Stimulated activated CD4-positive, alpha-beta T cell treated with anti-CD3 and anti-CD28 coated beads, Interleukin-12 subunit alpha, Interleukin-12 subunit beta, amount 100 ng/mL, for 24 hours (primary cell): Measurements from ENCODE around the gene THYN1.
A peak's percentile ranks its signal among the peaks of the same experiment; 100 is the strongest.
"Not testable (repeated sequence)": the region's sequence is repeated elsewhere in the genome, so short reads cannot be mapped to it uniquely, and the experiment has no call there.

Source experiments
- DNase-seq, 2 experiments: peaks; one replicate each; pipeline ENCODE4 v3.0.0-alpha.2; 2020; ENCODE audit warnings: low read depth in 2 of 2

Gene THYN1

DNA sequence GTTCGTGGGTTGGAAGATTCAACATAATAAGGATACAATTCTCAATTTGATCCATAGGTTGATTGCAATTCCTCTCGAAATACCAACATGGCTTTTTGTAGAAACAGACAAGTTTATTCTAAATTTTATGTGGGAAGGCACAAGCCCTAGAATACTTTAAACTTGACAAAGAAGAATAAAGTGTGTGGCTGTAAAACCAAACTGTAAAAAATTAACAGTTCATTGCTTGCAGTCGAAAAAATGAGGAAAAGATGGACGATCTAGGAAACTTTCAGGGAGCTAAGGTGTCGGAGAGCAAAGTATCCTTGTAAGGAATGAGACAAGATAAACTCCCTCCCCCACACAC, 22.0 kb upstream of the THYN1 start:
- no peak for DNase-seq

DNA sequence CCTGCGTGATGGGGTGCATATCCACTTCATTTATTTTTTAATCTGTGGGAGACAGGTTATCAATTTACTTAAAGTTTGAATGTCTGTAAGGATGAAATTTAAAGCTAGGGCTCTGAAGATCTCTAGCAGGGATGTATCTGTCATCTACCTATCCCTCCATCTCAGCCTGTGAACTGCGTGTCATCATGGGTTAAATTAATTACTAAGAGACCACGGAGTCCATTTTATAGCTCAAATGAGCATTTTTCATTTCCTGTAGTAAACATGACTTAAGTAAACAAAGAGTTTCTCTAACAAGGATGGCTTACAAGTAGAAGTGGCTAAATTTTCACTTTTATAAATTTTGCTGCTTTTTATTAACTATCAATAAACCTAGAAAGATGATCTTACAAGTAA, 20.2 kb upstream of the THYN1 start:
- DNase-seq: no peak

DNA sequence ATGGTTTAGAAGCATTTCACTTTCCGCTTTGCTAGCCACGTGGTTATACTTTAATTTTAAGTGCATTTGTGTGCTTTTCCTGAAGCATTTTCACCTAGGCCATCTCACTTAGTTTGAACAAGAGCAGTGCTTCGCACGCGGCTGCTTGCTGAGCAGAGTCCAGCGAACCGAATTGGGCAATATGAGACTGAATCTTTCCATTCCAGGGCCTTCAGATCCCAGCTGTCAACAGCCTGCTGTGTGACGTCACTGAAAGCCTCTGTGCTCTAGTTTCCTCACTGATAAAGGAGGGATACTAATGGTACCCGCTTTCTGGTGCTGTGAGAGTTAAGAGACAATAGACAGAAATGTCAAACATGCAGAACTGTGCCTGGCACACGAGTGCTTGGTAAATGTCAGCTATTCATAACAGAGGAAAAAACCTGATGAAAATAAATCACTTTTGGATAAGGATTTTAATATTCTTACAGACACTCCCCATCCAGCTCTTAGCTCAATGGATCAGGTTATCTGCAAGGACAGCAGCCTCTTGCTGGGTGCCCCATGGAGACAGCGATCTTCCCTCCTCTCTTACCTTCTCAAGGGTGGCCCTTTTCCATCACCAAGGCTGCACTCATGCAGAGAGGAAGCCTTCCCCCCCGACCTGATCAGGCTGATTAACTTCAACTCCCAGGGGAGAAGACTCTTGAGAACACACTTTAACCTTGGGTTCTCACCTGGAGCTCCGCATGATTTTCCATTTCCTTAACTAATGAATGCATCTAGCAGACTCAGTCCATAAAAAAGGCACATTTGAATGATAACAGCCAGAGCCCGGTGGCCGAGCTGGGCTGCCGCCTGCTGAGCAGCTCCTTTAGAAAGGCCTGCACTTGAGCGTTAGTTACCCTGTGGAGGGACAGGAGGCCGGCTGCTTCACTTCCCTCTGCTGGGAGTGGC, 19.5 kb upstream of the THYN1 start:
- no peak for DNase-seq

GRCh38 chr11:134271978-134272377, 18.8 kb upstream of the THYN1 start:
- no peak for DNase-seq

GRCh38 chr11:134270250-134270714, 17.1 kb upstream of the THYN1 start:
- DNase-seq: no peak

- DNase-seq: no peak
Measured at GRCh38 chr11:134267966-134268365, 14.8 kb upstream of the THYN1 start.

GRCh38 chr11:134267461-134267860, 14.3 kb upstream of the THYN1 start:
- no peak for DNase-seq

- no peak for DNase-seq
Measured at GRCh38 chr11:134266841-134267251, 13.7 kb upstream of the THYN1 start.

DNA sequence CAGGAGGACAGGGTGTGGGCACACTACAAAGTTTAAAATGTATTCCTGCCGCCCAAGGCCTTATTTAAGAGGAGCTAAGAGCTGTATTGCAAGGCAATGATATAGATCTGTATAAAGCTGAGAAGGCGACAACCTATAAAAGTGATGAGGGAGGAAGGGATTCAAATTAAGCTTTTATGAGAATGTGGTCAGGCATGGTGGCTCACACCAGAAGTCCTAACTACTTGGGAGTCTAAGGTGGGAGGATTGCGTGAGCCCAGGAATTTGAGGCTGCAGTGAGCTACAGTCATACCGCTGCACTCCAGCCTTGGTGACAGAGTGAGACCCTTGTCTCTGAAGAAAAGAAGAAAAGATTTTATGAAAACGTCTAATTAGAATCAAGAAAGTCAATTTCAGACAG, 13.3 kb upstream of the THYN1 start:
- no peak for DNase-seq

DNA sequence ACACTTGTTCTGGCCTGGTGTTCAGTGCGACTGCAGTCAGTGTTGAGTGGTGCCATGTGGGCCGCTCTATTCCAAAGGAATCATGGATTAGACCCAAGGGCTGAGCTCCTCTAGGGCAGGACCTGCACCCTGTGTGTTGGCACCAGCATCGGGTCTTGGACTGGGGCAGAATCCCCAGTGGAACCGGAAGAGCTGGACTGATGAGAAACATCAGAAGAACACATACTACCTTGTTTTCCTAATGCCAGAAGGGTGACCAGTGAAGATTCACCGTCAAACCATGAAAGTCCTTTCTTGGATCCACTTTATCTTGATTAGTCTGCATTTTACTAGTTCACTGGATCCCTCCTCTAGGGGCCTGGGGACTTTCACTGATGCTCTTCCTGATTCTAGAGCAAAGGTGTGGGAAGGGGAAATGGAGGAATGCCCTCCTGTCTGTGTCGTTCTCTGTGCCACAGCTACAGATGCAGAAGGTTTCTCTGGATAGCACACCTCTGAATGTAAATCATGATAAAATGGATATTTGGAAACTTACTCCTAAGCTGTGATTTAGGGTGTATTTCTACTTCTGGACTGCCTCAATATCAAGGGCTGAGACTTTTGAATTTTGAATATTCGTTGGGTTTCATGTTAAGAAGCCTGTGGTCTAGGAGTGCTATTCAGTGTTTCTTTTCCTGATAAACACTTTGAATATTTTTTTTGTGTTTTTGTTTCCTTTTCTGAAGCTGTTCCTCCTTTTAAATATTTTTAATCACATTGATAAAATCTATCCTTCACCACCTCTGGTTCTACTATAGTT, 12.0 kb upstream of the THYN1 start:
- no peak for DNase-seq

GRCh38 chr11:134261626-134262488, 8.7 kb upstream of the THYN1 start:
- no peak for DNase-seq

- no peak for DNase-seq
Measured at GRCh38 chr11:134260983-134261382, 7.8 kb upstream of the THYN1 start.

DNA sequence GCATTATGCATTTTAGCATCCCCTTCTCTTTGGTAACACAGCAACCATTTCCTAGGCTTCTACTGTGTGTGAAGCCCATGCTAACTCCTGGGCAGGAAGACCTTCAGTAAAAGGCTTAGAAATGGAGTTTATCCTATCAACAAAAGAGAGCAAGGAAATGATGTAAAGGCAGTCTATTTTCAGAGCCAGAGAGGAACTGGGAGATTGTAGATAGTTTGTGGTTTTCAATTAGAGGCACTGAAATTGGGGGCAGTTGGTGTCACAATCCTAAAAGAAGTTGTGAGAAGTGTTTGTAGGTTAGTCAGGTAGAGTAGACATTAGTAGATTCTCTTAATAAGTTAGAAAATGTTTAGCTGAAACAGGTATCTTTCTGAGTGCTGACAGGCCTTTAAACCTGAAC, 7.4 kb upstream of the THYN1 start:
- no peak for DNase-seq

DNA sequence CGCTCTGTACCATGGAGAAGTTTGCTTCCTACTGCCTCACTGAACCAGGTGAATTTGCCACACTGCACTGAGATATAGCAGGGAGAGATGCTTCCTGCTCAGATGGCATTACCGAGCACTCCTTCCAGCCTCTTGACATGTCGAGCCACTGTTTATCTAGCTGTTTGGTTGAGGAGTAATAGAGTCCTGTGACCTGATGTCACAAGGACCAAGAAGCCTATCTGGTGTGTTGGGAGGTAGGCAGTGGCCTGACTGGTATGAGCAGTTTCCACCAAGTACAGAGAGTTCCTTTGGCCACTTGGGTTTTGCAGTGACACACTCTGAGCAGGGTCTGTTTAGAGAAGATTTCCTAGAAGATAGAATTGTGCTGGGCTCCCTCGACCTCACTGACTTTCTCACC, 5.4 kb upstream of the THYN1 start:
- no peak for DNase-seq

- no peak for DNase-seq
Measured at GRCh38 chr11:134257101-134257500, 3.9 kb upstream of the THYN1 start.

DNA sequence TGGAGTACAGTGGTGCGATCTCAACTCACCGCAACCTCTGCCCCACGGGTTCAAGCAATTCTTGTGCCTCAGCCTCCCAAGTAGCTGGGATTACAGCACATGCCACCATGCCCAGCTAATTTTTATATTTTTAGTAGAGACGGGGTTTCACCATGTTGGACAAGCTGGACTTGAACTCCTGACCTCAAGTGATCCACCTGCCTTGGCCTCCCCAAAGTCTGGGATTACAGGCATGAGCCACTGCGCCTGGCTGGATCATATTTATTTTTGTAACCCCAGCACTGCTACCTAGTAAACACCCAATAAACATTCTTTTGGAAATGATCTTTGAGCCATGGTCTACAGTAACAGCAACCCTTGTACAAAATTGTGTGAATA, 2.0 kb upstream of the THYN1 start:
- DNase-seq: not testable (repeated sequence)

GRCh38 chr11:134254433-134255183, 1.5 kb upstream of the THYN1 start:
- DNase-seq: no peak

- DNase-seq: peak in 1 of 2 experiments; percentile 15
Measured at GRCh38 chr11:134252346-134253187, 585 bp downstream of the THYN1 start.

DNA sequence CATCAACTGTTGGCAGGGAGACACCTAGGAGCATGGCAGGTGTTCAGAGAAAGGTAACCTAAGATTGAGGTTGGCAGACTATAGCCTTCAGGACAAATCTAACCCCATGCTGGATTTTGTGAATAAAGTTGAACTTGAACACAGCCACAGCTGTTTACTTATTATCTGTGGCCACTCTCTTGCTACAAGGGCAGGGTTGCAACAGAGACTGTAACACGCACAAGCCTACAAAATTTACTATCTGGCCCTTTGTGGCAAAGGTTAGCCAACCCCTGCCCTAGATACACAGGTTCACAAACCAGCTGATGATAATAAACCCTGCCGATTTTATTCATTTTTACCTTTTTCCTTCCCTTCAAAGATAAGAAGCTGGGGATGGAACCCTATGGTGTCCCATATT, 2.5 kb downstream of the THYN1 start:
- DNase-seq: no peak

DNA sequence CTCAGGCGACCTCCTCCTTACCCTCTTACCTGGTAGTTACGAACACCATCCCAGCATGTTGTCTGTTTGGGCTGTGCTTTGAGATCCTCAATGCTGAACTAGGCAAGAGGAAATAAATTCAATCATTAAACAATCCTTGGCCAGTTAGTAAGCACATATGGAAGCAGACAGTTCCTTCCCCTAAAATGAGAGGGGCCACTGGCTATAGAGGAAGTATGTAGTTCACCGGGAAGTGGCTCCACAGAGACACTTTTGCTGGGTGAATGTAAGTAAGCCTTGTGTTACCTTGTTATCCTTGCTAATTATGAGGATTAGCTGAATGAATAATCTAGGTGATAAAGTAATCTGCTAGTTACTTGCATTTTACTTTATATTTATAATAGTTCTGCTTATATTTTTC, 2.9 kb downstream of the THYN1 start:
- DNase-seq: no peak
